Measurements from ENCODE around the gene ADGRG7.
"Not testable (repeated sequence)": the region's sequence is repeated elsewhere in the genome, so short reads cannot be mapped to it uniquely, and the experiment has no call there.

DNA sequence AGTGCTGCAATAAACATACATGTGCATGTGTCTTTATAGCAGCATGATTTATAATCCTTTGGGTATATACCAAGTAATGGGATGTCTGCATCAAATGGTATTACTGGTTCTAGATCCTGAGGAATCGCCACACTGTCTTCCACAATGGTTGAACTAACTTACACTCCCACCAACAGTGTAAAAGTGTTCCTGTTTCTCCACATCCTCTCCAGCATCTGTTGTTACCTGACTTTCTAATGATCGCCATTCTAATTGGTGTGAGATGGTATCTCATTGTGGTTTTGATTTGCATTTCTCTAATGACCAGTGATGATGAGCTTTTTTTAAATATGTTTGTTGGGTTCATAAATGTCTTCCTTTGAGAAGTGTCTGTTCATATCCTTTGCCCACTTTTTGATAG, 61.6 kb downstream of the ADGRG7 start:
- TF ChIP-seq, protein P1, sequence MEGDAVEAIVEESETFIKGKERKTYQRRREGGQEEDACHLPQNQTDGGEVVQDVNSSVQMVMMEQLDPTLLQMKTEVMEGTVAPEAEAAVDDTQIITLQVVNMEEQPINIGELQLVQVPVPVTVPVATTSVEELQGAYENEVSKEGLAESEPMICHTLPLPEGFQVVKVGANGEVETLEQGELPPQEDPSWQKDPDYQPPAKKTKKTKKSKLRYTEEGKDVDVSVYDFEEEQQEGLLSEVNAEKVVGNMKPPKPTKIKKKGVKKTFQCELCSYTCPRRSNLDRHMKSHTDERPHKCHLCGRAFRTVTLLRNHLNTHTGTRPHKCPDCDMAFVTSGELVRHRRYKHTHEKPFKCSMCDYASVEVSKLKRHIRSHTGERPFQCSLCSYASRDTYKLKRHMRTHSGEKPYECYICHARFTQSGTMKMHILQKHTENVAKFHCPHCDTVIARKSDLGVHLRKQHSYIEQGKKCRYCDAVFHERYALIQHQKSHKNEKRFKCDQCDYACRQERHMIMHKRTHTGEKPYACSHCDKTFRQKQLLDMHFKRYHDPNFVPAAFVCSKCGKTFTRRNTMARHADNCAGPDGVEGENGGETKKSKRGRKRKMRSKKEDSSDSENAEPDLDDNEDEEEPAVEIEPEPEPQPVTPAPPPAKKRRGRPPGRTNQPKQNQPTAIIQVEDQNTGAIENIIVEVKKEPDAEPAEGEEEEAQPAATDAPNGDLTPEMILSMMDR (optimal IDR thresholded peaks at IDR 0.05 in 1 of 3, IDR thresholded peaks at IDR 0.05 in 1 of 3, conservative IDR thresholded peaks at IDR 0.05 in 1 of 3; ENCODE audit: extremely low read depth in 1 of 3, insufficient read depth in 2 of 3, low read length in 3 of 3): not testable (repeated sequence)
- TF ChIP-seq EZH2 (IDR thresholded peaks at IDR 0.05; ENCODE audit: low read length): not testable (repeated sequence)

All from keratinocyte (primary cell).